SJCRH30 (cell line): Measurements from ENCODE around the gene GPM6B. TPM values are rescaled to one million over a fixed set of nuclear protein-coding genes. Genes with fewer than 3 reads are reported as not detected.
A peak's percentile ranks its signal among the peaks of the same experiment; 100 is the strongest.
"Not testable (repeated sequence)": the region's sequence is repeated elsewhere in the genome, so short reads cannot be mapped to it uniquely, and the experiment has no call there.

Experiments used
- DNase-seq, 2 experiments: peaks; one replicate each; pipeline ENCODE4 v3.0.0-alpha.2; 2015 to 2020
- H3K27ac ChIP-seq: fragments of 250-450 bp; sonication (Bioruptor Pico); 2 replicates; pipeline ENCODE4 v1.5.1; 2020; ENCODE audit warnings: mild to moderate bottlenecking, moderate library complexity
- H3K27me3 ChIP-seq: fragments of 250-450 bp; sonication (Bioruptor Pico); 2 replicates; pipeline ENCODE4 v1.5.1; 2020; ENCODE audit warnings: mild to moderate bottlenecking, moderate library complexity
- H3K36me3 ChIP-seq: fragments of 250-450 bp; sonication (Bioruptor Pico); 2 replicates; pipeline ENCODE4 v1.5.1; 2020; ENCODE audit warnings: mild to moderate bottlenecking, moderate library complexity
- H3K4me1 ChIP-seq: fragments of 250-450 bp; sonication (Bioruptor Pico); 2 replicates; pipeline ENCODE4 v1.5.1; 2020; ENCODE audit warnings: mild to moderate bottlenecking, moderate library complexity
- H3K4me3 ChIP-seq: fragments of 250-450 bp; sonication (Bioruptor Pico); 2 replicates; pipeline ENCODE4 v1.5.1; 2020; ENCODE audit warnings: mild to moderate bottlenecking, moderate library complexity
- H3K9me3 ChIP-seq: fragments of 250-450 bp; sonication (Bioruptor Pico); replicated peaks from 2 replicates; pipeline ENCODE4 v1.5.1; 2020; ENCODE audit warnings: mild to moderate bottlenecking, moderate library complexity
- total RNA-seq: library from RNA; depleted of rRNA; stranded (reverse); fragments of >200 nt; shearing (Covaris generic); gene quantifications from 2 replicates; pipeline ENCODE4 v1.2.3, GENCODE V29; 2014; rRNA removed

Gene GPM6B
- total RNA-seq, 1 experiment from 2014 or later: 89.5 TPM

- no peaks in the 10 kb centered on the region for H3K4me1 ChIP-seq
- no peaks in the 10 kb centered on the region for H3K27me3 ChIP-seq
- no peak overlapping the region for H3K27ac ChIP-seq
- no peak overlapping the region for H3K4me3 ChIP-seq
- peaks cover 32% of the 10 kb centered on the region for H3K36me3 ChIP-seq
- no peaks in the 10 kb centered on the region for H3K9me3 ChIP-seq
- no peak for DNase-seq
Measured at GRCh38 chrX:13742397-13743176, 74.3 kb downstream of the GPM6B start.

GRCh38 chrX:13741695-13742094 is 75.2 kb downstream of the GPM6B start:
- Histone ChIP-seq H3K4me1 (no peaks in the 10 kb centered on the region), H3K36me3 (peaks cover 31% of the 10 kb centered on the region), H3K27me3 (no peaks in the 10 kb centered on the region), H3K27ac (no peak overlapping the region), H3K4me3 (no peak overlapping the region), H3K9me3 (no peaks in the 10 kb centered on the region)
- DNase-seq: no peak

GRCh38 chrX:13734278-13735172 is 82.4 kb downstream of the GPM6B start, which contains the start of the genes OFD1 and TRAPPC2:
TSS of gene OFD1 (plus strand) at chrX:13734748. CDS start at chrX:13735072, 324 bp downstream.
TSS of gene TRAPPC2 (minus strand) at chrX:13734620. CDS start at chrX:13719963, 14,657 bp downstream.
- peaks cover 12% of the 10 kb centered on the region for H3K36me3 ChIP-seq
- H3K4me1 ChIP-seq: peaks cover 7% of the 10 kb centered on the region; the same call in 1 of the 2 replicates
- peak within 1 kb of the TSS; percentile 74 for H3K27ac ChIP-seq
- DNase-seq: peak; percentile 97 to 98
- H3K4me3 ChIP-seq: peak within 1 kb of the TSS; percentile 90
- H3K27me3 ChIP-seq: no peaks in the 10 kb centered on the region
- H3K9me3 ChIP-seq: no peaks in the 10 kb centered on the region

- peaks cover 9% of the 10 kb centered on the region for H3K36me3 ChIP-seq
- peaks cover 7% of the 10 kb centered on the region; the same call in 1 of the 2 replicates for H3K4me1 ChIP-seq
- H3K27ac ChIP-seq: no peak overlapping the region
- peak overlapping the region; percentile 90 for H3K4me3 ChIP-seq
- no peak for DNase-seq
- H3K27me3 ChIP-seq: no peaks in the 10 kb centered on the region
- H3K9me3 ChIP-seq: peaks cover 3% of the 10 kb centered on the region
Measured at GRCh38 chrX:13733506-13733905, 83.4 kb downstream of the GPM6B start.

- Histone ChIP-seq H3K27ac (no peak overlapping the region), H3K27me3 (no peaks in the 10 kb centered on the region), H3K4me1 (peaks cover 7% of the 10 kb centered on the region; the same call in 1 of the 2 replicates), H3K36me3 (peaks cover 10% of the 10 kb centered on the region), H3K4me3 (no peak overlapping the region), H3K9me3 (peaks cover 3% of the 10 kb centered on the region)
- no peak for DNase-seq
Measured at GRCh38 chrX:13732246-13733067, 84.4 kb downstream of the GPM6B start.

GRCh38 chrX:13730523-13730922 is 86.4 kb downstream of the GPM6B start:
- DNase-seq, H3K9me3 ChIP-seq, H3K4me1 ChIP-seq, H3K27me3 ChIP-seq, H3K27ac ChIP-seq, H3K4me3 ChIP-seq: not testable (repeated sequence)
- H3K36me3 ChIP-seq: peaks cover 13% of the 10 kb centered on the region

- DNase-seq, H3K27me3 ChIP-seq, H3K4me1 ChIP-seq, H3K27ac ChIP-seq, H3K9me3 ChIP-seq, H3K4me3 ChIP-seq: not testable (repeated sequence)
- peaks cover 15% of the 10 kb centered on the region for H3K36me3 ChIP-seq
Measured at GRCh38 chrX:13726583-13726982, 90.3 kb downstream of the GPM6B start.

GRCh38 chrX:13724878-13725277 is 92.0 kb downstream of the GPM6B start:
- not testable (repeated sequence) for H3K27me3 ChIP-seq, H3K27ac ChIP-seq, DNase-seq, H3K4me3 ChIP-seq, H3K9me3 ChIP-seq
- Histone ChIP-seq H3K36me3 (peaks cover 15% of the 10 kb centered on the region), H3K4me1 (peaks cover 20% of the 10 kb centered on the region)

- peak overlapping the region; percentile 24 for H3K4me3 ChIP-seq
- peak overlapping the region; percentile 97 for H3K27ac ChIP-seq
- peaks cover 22% of the 10 kb centered on the region for H3K36me3 ChIP-seq
- peak; percentile 83 to 97 for DNase-seq
- no peaks in the 10 kb centered on the region for H3K27me3 ChIP-seq
- no peaks in the 10 kb centered on the region; the same call in 1 of the 2 replicates for H3K9me3 ChIP-seq
- peaks cover 23% of the 10 kb centered on the region for H3K4me1 ChIP-seq
Measured at GRCh38 chrX:13721819-13722519, 94.9 kb downstream of the GPM6B start.

- H3K27ac ChIP-seq: peak overlapping the region; percentile 97
Measured at GRCh38 chrX:13721371-13721770, 95.5 kb downstream of the GPM6B start.

More at GRCh38 chrX:13721371-13721770, 95.5 kb downstream of the GPM6B start:
- peak overlapping the region; percentile 16 for H3K4me3 ChIP-seq
- peaks cover 24% of the 10 kb centered on the region for H3K36me3 ChIP-seq
- DNase-seq: no peak
- H3K9me3 ChIP-seq: no peaks in the 10 kb centered on the region; the same call in 1 of the 2 replicates
- no peaks in the 10 kb centered on the region for H3K27me3 ChIP-seq
- H3K4me1 ChIP-seq: peaks cover 23% of the 10 kb centered on the region

Other genes with a start within 250 kb of the GPM6B start
- not detected in 2 replicates for gene EGFL6, start 247.5 kb downstream of the GPM6B start, total RNA-seq
- gene TCEANC, start 164.0 kb downstream of the GPM6B start, total RNA-seq: 3.0 and 3.5 TPM in 2 replicates
- 34.4 and 35.5 TPM in 2 replicates for gene RAB9A, start 128.0 kb downstream of the GPM6B start, total RNA-seq
- gene TRAPPC2, start 82.5 kb downstream of the GPM6B start, total RNA-seq: 33.1 and 38.8 TPM in 2 replicates
- gene OFD1, start 82.3 kb downstream of the GPM6B start, total RNA-seq: 23.8 and 28.4 TPM in 2 replicates
- gene GEMIN8, start 212.8 kb upstream of the GPM6B start, total RNA-seq: 9.5 and 11.7 TPM in 2 replicates